T-helper 1 cell treated with Interleukin-12 subunit alpha and Interleukin-12 subunit beta and Interleukin-4 antibody, amounts not matched to agents 30 ng/mL and 1 ng/mL, for 36 hours (primary cell): ENCODE data around the gene RHOT1. TPM values are rescaled to one million over a fixed set of nuclear protein-coding genes. Genes with fewer than 3 reads are reported as not detected.
"Not testable (repeated sequence)": the region's sequence is repeated elsewhere in the genome, so short reads cannot be mapped to it uniquely, and the experiment has no call there.

Experiments
- intact Hi-C: fragments of 100-400 bp; cut with micrococcal nuclease; formaldehyde crosslinking; loops from one replicate; pipeline ENCODE4 v1.15.1; 2024
- total RNA-seq: library from RNA; stranded (reverse); gene quantifications from 2 replicates; pipeline ENCODE4 v1.2.3, GENCODE V29; 2022

The RHOT1 gene
- total RNA-seq, 1 donor from 2014 or later: 28.1 TPM

DNA sequence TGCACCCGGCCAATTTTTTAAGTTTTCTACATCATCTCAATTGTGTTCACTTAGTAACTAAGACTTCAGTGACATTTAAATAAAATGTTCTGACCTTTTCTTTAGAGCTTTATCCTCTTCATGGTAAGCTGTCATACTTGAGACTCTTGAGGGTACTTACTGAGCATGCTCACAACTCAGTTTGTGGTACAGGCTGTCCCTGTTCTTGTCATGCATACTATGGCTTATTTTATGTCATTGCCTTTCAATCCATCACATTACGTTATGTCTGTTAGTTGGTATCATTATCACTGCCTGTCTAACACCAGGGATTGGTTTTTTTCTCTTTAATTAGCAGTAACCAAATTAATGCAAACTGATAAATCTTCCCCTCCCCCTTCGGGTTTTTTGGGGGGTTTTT, 81.4 kb downstream of the RHOT1 start:
- intact Hi-C loops: no loop called here

DNA sequence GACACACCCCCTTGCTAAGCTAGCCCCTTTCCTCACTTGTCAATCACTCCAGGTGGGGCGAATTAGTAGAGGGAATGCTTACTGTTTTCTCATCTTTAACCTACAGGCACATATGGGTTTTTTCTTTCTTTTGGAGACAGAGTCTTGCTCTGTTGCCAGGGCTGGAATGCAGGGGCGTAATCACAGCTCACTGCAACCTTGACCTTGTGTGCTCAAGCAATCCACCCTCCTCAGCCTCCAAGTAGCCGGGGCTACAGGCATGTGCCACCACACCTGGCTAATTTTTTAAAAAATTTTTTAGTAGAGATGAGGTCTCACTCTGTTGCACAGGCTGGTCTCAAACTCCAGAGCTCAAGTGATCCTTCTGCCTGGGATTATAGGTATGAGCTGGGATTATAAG, 84.6 kb downstream of the RHOT1 start:
- intact Hi-C loops: no loop called here

DNA sequence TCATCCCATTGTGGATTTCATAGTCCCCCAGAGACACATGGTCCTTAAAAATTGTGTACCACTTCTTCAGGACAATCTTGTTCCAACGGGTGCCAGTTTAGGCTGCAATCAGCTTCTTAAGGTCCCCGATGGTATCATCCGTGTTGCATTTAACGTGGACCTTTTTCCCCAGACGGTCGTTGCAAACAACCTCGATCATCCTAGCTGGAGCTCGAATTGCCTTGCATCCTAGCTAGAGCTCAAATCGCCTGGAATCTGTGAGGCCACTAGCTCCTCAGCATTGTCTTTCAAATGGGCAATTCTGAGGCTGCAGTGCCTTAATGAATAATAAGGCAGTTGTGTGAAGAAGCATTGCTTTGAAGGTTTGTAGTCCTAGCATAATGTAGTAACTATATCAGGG, 85.6 kb downstream of the RHOT1 start:
- intact Hi-C loops: no loop called here

DNA sequence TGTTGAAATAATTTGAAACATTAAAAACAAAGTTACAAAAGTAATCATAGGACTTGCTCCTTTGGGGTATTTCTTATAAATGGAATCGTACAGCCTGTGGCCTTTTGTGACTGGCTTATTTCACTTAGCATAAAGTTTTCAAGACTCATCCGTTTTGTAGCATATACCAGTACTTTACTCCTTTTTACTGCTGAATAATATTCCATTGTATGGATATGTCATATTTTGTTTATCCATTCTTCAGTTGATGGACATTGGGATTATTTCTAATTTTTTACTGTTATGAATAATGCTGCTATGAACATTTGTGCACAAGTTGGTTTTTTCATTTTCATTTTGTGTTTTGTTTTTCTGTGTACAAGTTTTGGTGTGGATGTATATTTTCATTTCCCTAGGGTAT, 93.3 kb downstream of the RHOT1 start:
- intact Hi-C loops: no loop called here

DNA sequence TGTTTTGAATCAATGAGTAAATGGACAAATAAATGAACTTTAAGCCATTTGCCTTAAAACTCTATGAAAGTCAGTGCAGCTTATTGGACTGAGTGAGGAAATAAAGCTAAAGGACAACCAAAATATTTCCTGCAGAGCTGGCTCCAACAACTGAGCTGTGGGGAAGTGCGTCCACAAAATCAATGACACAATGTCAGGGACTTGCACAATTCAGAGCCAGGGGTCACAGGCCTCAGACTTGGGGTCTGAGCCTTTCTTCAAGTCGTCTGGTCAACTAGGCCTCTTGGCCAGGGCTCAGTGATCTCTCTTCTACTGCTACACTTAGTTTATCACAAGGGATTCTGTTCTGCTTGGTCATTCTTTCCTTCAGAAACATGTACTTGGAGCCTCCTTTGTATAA, 97.2 kb downstream of the RHOT1 start:
- intact Hi-C loops: no loop called here

DNA sequence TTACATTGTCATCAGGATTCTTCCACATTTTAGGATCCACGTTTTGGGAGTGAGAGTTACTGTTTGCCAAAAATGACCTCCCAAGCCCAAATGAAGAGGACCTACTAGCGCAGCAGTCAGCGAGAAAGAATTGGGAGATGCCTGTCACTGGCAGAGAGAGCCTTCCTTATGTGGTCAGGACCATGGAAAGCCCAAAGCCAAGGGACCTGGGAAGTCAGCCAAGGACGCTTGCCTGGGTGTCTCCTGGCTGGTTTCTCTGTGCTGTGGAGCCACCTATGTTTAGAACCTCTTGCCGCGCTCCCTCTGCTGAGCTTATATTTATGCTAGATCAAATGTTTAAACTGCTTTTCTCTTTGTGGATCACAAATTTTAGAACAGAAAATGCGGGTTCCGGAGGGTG, 98.4 kb downstream of the RHOT1 start:
- intact Hi-C loops: no loop called here

DNA sequence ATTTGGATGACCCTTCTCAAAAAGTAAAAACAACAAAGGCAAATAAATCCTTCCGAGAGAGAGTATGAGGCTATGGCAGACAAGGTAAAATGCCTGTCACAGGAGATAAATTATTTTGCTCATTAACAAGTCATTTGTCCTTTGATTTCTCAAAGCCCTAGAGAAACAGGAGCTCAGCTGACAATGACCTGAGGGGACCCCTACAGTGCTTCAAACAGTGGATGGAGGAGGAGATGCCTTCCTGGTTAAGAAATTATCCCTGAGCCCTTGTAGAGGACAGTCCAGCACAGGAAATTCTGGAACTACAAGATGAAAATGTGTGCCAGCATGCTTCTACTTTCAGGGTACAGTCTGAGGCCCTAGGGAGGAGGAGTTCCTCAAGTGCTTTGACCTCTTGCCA, 99.3 kb downstream of the RHOT1 start:
- intact Hi-C loops: no loop called here

DNA sequence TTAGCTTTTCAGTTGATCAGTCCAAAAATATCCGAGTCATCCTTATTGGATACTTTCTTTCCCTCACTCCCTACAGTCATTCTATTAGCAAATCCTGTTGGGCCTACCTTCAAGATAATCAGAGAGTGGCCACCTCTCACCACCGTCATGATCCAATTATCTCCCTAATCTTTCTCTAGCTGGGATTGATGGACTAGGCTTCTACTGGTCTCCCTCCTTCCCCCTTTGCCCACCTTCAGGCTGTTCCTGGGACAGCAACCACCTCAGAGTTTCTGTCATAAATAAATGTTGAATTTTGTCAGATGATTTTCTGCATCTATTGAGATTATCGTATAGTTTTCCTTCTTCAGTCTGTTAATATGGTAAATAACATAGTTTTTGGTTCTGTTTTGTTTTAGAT, 107.2 kb downstream of the RHOT1 start:
- intact Hi-C loops: no loop called here

DNA sequence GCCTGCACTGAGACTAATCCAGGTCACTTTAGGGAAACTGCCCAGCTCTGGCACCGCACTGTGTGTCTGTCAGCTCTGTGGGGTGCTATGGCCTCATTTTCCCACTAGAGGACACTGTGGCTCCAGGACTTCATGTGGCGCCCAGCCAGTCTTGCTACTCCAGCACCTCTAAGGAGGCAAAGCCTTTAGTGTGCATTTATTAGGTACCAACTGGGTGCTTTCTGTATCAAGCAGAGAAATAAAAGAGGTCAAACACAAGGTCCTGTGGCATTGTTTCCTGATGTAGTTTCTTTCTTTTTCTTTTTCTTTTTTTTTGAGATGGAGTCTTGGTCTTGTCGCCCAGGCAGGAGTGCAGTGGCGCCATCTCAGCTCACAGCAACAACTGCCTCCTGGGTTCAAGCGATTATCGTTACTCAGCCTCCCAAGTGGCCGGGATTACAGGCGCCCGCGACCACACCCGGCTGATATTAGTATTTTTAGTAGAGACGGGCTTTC, 110.9 kb downstream of the RHOT1 start:
- intact Hi-C loops: loop anchor here (1.0 to 10.0 kb wide), 6 partner anchors 66 to 502 kb away; partner anchors contain the start of genes PSMD11 and ZNF207

DNA sequence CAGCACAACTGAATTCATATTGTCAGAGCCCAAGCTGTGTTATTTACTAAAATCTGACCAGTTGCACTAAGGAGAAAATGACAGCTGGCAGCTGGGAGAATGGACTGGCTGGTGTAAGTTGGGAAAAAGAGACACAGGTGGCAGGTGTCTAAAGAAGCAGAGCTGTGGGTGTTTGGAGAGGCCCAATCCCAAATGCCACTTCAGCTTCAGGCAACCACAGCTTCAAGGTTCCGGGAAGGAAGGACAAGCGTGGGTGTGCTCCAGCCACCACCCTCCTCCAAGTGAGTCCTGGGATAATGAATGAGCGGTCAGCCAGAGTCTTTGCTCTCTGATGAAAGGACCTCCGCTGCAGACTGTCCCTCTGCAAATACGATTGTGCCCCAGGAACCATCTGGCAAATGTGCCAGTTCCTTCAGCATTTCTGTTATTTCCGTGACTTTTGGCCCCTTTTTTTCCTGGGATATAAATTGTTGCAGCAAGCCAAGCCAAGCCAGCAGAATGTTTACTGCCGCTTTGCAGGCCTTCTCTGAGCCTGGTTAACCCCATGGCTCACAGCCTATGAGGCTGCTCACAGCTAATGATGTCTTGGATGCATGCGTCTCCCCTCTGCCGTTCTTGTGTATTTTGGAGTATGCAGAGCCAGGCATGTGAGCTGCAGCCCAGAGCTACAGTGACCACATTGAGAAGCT, 113.9 kb downstream of the RHOT1 start:
- intact Hi-C loops: loop anchor here (10.0 kb wide), 1 partner anchor 349 kb away; no protein-coding TSS in a partner anchor

DNA sequence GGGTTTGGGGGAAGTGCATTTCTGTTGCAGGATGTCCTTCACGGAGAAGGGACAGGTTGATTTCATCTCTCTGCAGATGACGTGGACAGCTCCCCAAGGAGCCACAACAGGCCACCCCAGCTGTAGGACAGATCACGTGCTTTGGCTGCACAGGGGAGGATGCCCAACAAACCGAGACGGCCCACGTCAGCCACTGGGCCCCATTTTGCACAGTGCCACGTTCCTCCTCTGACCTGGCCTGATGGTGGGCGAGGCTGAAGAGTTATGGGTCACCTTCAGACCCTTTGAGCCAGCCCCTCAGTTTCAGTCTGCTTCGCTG, 114.4 kb downstream of the RHOT1 start:
- intact Hi-C loops: loop anchor here (10.0 kb wide), 1 partner anchor 348 kb away; no protein-coding TSS in a partner anchor

DNA sequence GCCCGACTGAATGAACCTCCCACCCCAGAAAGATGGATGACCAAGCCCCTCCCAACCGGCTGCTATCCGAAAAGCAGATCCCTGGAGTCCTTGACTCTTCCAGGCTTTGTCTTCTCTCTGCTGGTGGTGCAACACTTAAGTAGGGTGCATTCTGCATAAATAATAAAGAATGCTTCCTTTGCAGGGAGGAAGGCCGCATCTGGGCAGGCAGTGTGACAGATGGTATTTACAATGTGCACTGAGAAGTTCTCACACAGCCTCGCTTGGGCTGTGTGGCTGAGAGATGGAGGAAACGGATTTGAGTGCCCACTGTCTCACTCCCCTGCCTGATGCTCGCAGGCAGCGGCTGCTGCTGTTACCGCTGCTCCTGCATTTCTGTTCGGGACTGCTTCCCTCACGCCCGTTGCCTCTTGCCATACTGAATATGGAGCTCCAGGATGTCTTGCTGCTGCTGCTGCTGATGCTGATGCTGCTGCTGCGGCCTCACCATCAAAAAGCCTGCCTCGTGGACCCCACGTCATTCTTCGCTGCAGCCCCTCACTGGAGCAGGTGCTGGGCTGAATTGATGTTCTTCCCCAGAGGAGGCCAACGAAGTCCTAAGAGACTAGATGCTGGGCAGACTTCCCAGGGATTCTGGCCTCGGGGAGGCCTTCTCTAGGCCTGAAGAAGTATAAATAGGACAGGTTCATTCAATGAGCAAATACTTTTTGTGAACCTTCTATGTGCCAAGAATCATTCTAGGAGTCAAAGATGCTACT, 116.3 kb downstream of the RHOT1 start:
- intact Hi-C loops: loop anchor here (10.0 kb wide), 1 partner anchor 346 kb away; no protein-coding TSS in a partner anchor

DNA sequence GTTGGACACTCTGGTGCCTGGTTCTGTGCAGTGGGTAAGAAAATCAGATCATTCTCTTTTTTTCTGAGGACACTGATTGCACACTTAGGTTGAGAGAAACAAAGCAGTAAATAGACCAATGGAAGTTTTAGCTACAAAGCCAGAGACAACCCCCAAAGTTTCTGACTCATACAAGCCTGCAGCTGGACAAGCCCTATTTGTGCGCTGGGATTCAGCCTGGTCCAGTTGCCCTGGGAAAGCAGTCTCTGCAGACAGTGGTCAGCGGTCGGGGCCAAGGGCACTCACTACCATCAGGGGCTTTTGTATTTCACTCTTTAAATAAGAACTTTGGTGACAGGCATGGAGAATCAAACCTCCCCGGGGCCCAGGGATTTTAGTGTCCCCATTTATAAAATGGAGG, 117.3 kb downstream of the RHOT1 start:
- intact Hi-C loops: loop anchor here (10.0 kb wide), 1 partner anchor 345 kb away; no protein-coding TSS in a partner anchor

DNA sequence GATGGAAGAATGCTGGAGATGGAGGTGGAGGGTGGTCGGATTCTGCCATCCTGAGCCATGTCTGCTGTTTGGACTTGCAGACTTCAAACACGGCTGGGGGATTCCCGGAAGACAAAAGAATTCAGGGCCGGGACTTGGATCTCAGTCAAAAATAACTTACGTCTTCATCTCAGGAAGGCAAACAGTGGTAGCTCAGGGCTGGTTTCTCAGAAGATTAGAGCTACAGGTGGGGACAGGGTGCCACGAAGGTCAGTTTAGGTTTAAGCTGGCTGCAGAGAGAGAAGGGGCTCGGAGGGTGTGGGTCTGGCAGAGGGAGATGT, 119.1 kb downstream of the RHOT1 start:
- intact Hi-C loops: no loop called here

DNA sequence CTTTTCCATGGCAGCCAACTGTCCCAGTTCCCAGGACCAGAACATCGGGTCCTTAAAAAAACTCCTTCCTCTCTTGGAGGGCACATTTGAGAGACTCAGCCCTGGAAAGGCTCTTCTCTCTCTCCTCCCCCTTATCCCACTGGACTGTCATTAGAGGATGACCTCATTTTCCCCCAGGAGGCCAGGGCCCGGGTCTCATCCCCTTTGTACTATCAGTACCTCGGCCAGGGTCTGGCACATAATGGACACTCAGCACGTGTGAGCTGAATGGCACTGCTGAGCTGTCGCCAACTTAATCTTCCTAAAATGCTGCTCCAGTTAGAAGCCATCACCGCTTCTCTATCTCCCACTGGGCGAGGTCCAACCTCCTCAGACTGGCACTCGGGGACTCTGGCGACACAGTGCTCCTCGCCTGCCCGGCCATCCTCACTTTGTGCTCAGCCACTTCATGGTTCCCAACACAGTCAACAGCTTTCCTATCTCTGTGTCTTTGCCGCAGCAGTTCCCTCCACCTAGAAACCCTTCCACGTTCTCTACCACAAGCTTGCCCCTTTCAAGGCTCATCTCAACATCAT, 119.7 kb downstream of the RHOT1 start:
- intact Hi-C loops: no loop called here

DNA sequence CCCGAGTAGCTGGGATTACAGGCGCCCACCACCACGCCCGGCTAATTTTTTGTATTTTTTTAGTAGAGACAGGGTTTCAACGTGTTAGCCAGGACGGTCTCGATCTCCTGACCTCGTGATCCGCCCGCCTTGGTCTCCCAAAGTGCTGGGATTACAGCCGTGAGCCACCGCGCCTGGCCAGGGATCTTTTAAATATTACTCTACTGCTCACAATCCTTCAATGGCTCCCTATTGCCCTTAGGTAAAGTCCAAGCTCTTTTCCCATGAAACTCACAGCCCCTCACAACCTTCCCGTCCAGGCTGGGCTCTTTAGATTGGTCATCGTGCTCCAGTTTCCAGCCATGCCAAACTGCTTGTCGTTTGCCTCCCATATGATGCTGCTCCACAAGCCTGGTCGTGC, 121.2 kb downstream of the RHOT1 start:
- intact Hi-C loops: not testable (repeated sequence)

DNA sequence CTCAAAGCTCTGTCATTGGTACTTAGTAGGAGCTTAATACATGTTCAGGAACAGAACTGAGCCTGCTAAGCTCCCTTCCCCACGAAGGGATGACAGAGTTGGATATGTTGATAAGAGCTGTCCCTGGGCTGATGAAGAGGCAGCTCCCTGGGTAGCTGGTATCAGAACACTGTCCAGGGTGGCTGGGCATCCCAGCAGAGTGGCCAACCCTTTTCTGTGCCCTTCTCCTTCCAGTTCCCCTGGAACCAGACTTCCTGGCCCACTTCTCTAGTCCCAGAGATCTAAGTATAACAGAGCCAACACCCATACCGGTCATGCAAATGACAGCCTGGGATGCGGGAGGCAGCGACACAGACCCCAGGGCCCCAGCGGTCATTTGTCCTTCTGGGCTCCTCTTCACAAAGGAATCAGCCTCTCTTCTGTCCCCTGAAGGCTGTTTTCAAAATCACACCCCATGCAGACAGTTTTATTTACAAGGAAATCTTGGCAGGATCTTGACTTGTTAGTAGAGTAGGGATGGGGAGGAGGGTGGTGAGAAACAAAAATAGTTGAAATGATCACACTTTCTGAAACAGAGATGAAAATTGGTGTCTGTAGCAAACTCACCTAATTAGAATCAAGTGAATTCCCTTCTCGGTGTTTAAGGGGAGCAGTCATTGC, 122.0 kb downstream of the RHOT1 start:
- intact Hi-C loops: no loop called here

DNA sequence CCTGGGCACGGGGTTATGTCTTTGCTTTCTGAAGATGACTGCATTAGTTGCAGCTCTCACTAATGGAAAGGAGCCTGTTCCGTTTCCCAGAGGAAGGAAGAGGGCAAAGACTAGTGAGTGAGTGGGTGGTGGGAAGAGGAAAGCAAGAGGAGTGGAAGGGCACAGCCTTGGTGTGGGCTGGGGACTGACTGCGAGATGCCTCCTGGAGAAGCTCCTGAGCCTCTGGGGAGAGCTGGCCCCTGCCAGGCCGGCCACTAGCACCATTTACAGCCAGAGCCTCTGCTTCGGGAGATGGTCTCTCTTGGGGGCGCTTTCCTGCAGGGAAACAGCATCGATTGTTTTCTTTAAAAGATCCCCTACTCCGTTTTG, 122.5 kb downstream of the RHOT1 start:
- intact Hi-C loops: no loop called here

DNA sequence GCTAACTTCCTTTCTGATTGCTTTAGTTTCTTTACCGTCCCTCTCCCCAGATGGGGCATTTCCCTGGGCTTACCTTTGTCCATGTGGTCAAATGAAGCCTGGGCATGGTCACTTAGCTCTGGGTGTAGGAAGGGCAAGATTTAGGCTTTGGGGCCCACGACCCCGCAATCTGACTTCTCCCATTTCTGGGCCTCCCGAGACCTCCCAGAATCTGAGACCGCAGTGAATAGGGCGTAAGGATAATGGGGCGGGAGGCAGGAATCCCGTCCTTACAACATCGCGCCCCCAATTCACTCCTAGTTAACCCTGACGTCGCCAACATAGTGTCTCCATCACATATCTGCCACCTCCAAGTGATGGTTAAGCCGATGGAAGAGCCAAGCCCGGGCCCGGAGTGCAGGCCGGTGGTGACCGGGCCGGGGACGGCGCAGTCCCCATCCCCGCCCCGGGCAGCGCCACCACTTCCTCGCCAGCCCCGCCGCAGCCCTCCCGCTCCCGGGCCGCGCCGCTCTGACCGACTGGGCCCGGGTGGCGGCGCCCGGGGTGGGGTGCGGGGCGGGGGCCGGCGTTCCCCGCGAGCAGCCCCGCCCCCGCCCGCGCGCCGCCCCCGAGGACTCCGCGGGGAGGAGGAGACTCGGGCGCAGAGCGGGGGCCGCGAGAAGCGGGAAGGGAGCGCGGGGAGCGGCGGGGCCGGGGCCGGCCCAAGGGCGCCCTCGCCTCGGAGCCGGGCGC, 123.1 kb downstream of the RHOT1 start, which contains the start of gene RHBDL3:
Gene RHBDL3, plus strand, starts transcription at position 641 of the 732 bp plus-strand sequence. CDS start 358 bp downstream, outside the sequence.
- intact Hi-C loops: no loop called here

DNA sequence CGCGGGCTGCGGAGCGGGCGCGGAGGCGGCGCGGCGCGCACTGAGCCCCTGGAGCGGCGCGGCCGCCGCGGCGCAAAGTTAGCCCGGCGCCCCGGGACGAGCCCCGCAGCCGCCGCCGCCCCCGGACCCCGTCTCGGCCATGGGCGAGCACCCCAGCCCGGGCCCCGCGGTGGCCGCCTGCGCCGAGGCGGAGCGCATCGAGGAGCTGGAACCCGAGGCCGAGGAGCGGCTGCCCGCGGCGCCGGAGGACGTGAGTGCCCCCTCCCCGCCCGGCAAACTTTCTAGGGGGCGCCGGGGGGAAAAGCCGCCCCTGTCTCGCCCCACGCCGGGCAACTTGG, 123.7 kb downstream of the RHOT1 start:
- intact Hi-C loops: no loop called here
